ENCODE data around the gene MRPS22.

Gene MRPS22

GRCh38 chr3:139364549-139364948 is 20.7 kb downstream of the MRPS22 start:
- H2AFZ ChIP-seq (ENCODE audit: low read length), result no peak overlapping the region
- TF ChIP-seq CTCF (conservative IDR thresholded peaks at IDR 0.05; ENCODE audit: low read length) (no peak), EZH2phosphoT487 (IDR thresholded peaks at IDR 0.05; ENCODE audit: borderline replicate concordance) (no peak)
- no peaks in the 10 kb centered on the region for H3K9me3 ChIP-seq (ENCODE audit: insufficient read depth, low read depth, low read length)
- no peaks in the 10 kb centered on the region for H3K27me3 ChIP-seq (ENCODE audit: insufficient read depth, low read length, poor library complexity, severe bottlenecking)
- H3K9me2 ChIP-seq (replicated peaks; ENCODE audit: low read depth, low read length), result no peaks in the 10 kb centered on the region
- H3K79me2 ChIP-seq (ENCODE audit: insufficient read depth, low read length), result no peaks in the 10 kb centered on the region
- H3K9ac ChIP-seq (ENCODE audit: low read depth, low read length, poor library complexity, severe bottlenecking), result no peak overlapping the region
- H3K4me3 ChIP-seq (ENCODE audit: low read length, poor library complexity, severe bottlenecking), result no peak overlapping the region
- no peaks in the 10 kb centered on the region for H3K4me1 ChIP-seq (ENCODE audit: insufficient read depth, low read length, poor library complexity, severe bottlenecking)
- H3K36me3 ChIP-seq (ENCODE audit: insufficient read depth, low read length), result peaks cover 98% of the 10 kb centered on the region
- no peaks in the 10 kb centered on the region for H4K20me1 ChIP-seq (ENCODE audit: insufficient read depth, low read length, poor library complexity, severe bottlenecking)
- H3F3A ChIP-seq (ENCODE audit: low read depth), result no peaks in the 10 kb centered on the region
- H3K4me2 ChIP-seq (ENCODE audit: low read depth, low read length, poor library complexity, severe bottlenecking), result no peak overlapping the region

GRCh38 chr3:139374099-139374498 is 30.3 kb downstream of the MRPS22 start:
- Histone ChIP-seq H3F3A (ENCODE audit: low read depth) (no peaks in the 10 kb centered on the region), H3K79me2 (ENCODE audit: insufficient read depth, low read length) (0 out of 2 replicates have a peak, but pooled peaks cover 4% of the 10 kb centered on the region), H3K4me2 (ENCODE audit: low read depth, low read length, poor library complexity, severe bottlenecking) (no peak overlapping the region), H4K20me1 (ENCODE audit: insufficient read depth, low read length, poor library complexity, severe bottlenecking) (no peaks in the 10 kb centered on the region), H2AFZ (ENCODE audit: low read length) (no peak overlapping the region), H3K9ac (ENCODE audit: low read depth, low read length, poor library complexity, severe bottlenecking) (no peak overlapping the region), H3K9me2 (replicated peaks; ENCODE audit: low read depth, low read length) (no peaks in the 10 kb centered on the region), H3K27me3 (ENCODE audit: insufficient read depth, low read length, poor library complexity, severe bottlenecking) (no peaks in the 10 kb centered on the region), H3K4me1 (ENCODE audit: insufficient read depth, low read length, poor library complexity, severe bottlenecking) (no peaks in the 10 kb centered on the region), H3K36me3 (ENCODE audit: insufficient read depth, low read length) (peaks cover 95% of the 10 kb centered on the region), H3K9me3 (ENCODE audit: insufficient read depth, low read depth, low read length) (no peaks in the 10 kb centered on the region), H3K4me3 (ENCODE audit: low read length, poor library complexity, severe bottlenecking) (no peak overlapping the region)
- no peak for TF ChIP-seq CTCF (conservative IDR thresholded peaks at IDR 0.05; ENCODE audit: low read length)
- TF ChIP-seq EZH2phosphoT487 (IDR thresholded peaks at IDR 0.05; ENCODE audit: borderline replicate concordance), result no peak

- Histone ChIP-seq H3F3A (ENCODE audit: low read depth) (no peaks in the 10 kb centered on the region), H2AFZ (ENCODE audit: low read length) (no peak overlapping the region), H3K4me3 (ENCODE audit: low read length, poor library complexity, severe bottlenecking) (no peak overlapping the region), H3K9me2 (replicated peaks; ENCODE audit: low read depth, low read length) (no peaks in the 10 kb centered on the region), H3K9me3 (ENCODE audit: insufficient read depth, low read depth, low read length) (no peaks in the 10 kb centered on the region), H3K79me2 (ENCODE audit: insufficient read depth, low read length) (peaks cover 28% of the 10 kb centered on the region), H4K20me1 (ENCODE audit: insufficient read depth, low read length, poor library complexity, severe bottlenecking) (peaks cover 12% of the 10 kb centered on the region), H3K4me1 (ENCODE audit: insufficient read depth, low read length, poor library complexity, severe bottlenecking) (peaks cover 11% of the 10 kb centered on the region), H3K27me3 (ENCODE audit: insufficient read depth, low read length, poor library complexity, severe bottlenecking) (no peaks in the 10 kb centered on the region), H3K4me2 (ENCODE audit: low read depth, low read length, poor library complexity, severe bottlenecking) (no peak overlapping the region), H3K9ac (ENCODE audit: low read depth, low read length, poor library complexity, severe bottlenecking) (no peak overlapping the region), H3K36me3 (ENCODE audit: insufficient read depth, low read length) (peaks cover 84% of the 10 kb centered on the region)
- TF ChIP-seq EZH2phosphoT487 (IDR thresholded peaks at IDR 0.05; ENCODE audit: borderline replicate concordance), result no peak
- no peak for TF ChIP-seq CTCF (conservative IDR thresholded peaks at IDR 0.05; ENCODE audit: low read length)
Measured at GRCh38 chr3:139377378-139377777, 33.6 kb downstream of the MRPS22 start.

All from Loucy (cell line).